ENCODE measurements around the gene A4GALT. TPM values are rescaled to one million over a fixed set of nuclear protein-coding genes. Genes with fewer than 3 reads are reported as not detected.

A4GALT gene
- total and polyA plus RNA-seq, 2 donors (not counting 3 experiments of a cell fraction or from before 2014, with no cell fraction given), result 5.4 to 20.7 TPM

DNA sequence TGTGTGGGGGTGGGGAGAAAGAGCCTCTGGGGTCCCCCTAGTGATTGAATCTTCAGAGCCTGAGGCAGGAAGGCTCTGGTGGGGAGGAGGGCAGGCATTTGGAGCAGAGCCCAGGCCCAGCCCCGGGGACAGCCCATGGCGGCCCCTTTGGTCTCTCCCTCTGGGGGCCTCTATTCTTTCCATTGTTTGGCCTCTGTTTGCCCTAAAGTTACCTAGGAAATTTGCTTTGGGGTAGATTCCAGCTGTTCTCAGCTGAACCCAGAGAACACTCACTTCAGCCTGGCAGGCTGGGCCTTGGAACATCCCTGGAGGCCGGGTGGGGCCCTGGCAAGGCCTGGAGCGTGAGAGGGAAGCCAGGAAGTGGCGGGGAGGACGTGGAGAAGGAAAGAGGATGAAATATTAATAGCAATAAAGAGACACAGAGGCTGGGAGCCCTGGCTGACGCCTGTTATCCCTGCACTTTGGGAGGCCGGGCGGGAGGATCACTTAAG is 22.9 kb upstream of the A4GALT start:
- Histone ChIP-seq H3K4me3 (replicated peaks in 1 of 3; ENCODE audit: insufficient read depth in 1 of 3, low read depth in 1 of 3, low read length in 3 of 3) (no peak overlapping the region), H3K27ac (ENCODE audit: insufficient read depth, low read depth, low read length) (no peak overlapping the region), H3K9me3 (replicated peaks; ENCODE audit: control insufficient read depth, insufficient read depth, low read length) (no peaks in the 10 kb centered on the region), H3K4me1 (ENCODE audit: control insufficient read depth, extremely low read depth, insufficient read depth, low read length) (peaks cover 12% of the 10 kb centered on the region), H3K4me2 (ENCODE audit: insufficient read depth, low read length) (no peak overlapping the region), H2AFZ (ENCODE audit: low read depth, low read length) (peak overlapping the region; percentile 44), H3K36me3 (ENCODE audit: control insufficient read depth in 2 of 2, extremely low read depth in 1 of 2, insufficient read depth in 2 of 2, low read length in 2 of 2) (no peaks in the 10 kb centered on the region), H3K9ac (replicated peaks; ENCODE audit: extremely low read depth, insufficient read depth, low read length) (no peak overlapping the region), H3K27me3 (ENCODE audit: control insufficient read depth in 2 of 2, insufficient read depth in 2 of 2, low read length in 2 of 2) (no peaks in the 10 kb centered on the region), H4K20me1 (replicated peaks; ENCODE audit: control insufficient read depth, extremely low read depth, insufficient read depth, low read length) (no peaks in the 10 kb centered on the region), H3K79me2 (ENCODE audit: control insufficient read depth, insufficient read depth, low read length) (no peaks in the 10 kb centered on the region), H3K9me1 (replicated peaks; ENCODE audit: control insufficient read depth, extremely low read depth, insufficient read depth, low read length) (no peaks in the 10 kb centered on the region)
- dilution Hi-C loops (cut with MboI; ENCODE audit: extremely low pct_ligation_motif_present, low sequenced_read_pairs) (no loop called here), intact Hi-C loops (cut with micrococcal nuclease) (no loop called here)
- no TSS peak for BruUV-seq (replicated peaks)
- CTCF ChIA-PET, result no interaction called here
- POLR2A ChIA-PET, result no interaction called here
- DNase-seq (ENCODE audit: low read depth, low spot score) (peak; percentile 34), FAIRE-seq (no peak)
- TF ChIP-seq JUN (IDR thresholded peaks at IDR 0.05; ENCODE audit: borderline replicate concordance, insufficient read depth, insufficient read length, low read depth) (no peak), POLR2A (IDR thresholded peaks at IDR 0.05; ENCODE audit: low read depth, low read length) (no peak), POLR2AphosphoS5 (IDR thresholded peaks at IDR 0.05; ENCODE audit: insufficient read depth, low read depth, low read length) (no peak), EZH2 (IDR thresholded peaks at IDR 0.05; ENCODE audit: borderline replicate concordance, low read depth, low read length, severe bottlenecking) (no peak), MYC (IDR thresholded peaks at IDR 0.05; ENCODE audit: low read depth, low read length) (no peak), GATA2 (IDR thresholded peaks at IDR 0.05; ENCODE audit: insufficient read depth, insufficient read length, low read depth, low read length) (no peak), FOS (IDR thresholded peaks at IDR 0.05; ENCODE audit: borderline replicate concordance, insufficient read depth, low read length) (no peak)
- TF ChIP-seq, protein P1, sequence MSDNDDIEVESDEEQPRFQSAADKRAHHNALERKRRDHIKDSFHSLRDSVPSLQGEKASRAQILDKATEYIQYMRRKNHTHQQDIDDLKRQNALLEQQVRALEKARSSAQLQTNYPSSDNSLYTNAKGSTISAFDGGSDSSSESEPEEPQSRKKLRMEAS (IDR thresholded peaks at IDR 0.05; ENCODE audit: insufficient read depth, insufficient read length), result no peak
- TF ChIP-seq, protein P2, sequence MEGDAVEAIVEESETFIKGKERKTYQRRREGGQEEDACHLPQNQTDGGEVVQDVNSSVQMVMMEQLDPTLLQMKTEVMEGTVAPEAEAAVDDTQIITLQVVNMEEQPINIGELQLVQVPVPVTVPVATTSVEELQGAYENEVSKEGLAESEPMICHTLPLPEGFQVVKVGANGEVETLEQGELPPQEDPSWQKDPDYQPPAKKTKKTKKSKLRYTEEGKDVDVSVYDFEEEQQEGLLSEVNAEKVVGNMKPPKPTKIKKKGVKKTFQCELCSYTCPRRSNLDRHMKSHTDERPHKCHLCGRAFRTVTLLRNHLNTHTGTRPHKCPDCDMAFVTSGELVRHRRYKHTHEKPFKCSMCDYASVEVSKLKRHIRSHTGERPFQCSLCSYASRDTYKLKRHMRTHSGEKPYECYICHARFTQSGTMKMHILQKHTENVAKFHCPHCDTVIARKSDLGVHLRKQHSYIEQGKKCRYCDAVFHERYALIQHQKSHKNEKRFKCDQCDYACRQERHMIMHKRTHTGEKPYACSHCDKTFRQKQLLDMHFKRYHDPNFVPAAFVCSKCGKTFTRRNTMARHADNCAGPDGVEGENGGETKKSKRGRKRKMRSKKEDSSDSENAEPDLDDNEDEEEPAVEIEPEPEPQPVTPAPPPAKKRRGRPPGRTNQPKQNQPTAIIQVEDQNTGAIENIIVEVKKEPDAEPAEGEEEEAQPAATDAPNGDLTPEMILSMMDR (IDR thresholded peaks at IDR 0.05; ENCODE audit: extremely low read depth in 1 of 2, insufficient read depth in 1 of 2, low read depth in 1 of 2, low read length in 2 of 2), result no peak
